GM12875 (cell line): ENCODE measurements around the gene ASH1L.

Experiments
- H3K4me3 ChIP-seq: one replicate; pipeline ENCODE4 v1.5.1; 2011; ENCODE audit warnings: low read depth, low read length, control low read depth
- CTCF ChIP-seq: IDR thresholded peaks from 2 replicates; pipeline ENCODE4 v1.5.1; 2011; ENCODE audit warnings: low read depth, mild to moderate bottlenecking, control low read depth, inconsistent platforms, low read length, moderate library complexity, borderline replicate concordance; ENCODE audit not compliant: insufficient read depth

ASH1L gene

GRCh38 chr1:155485945-155486344, 76.7 kb downstream of the ASH1L start:
- TF ChIP-seq CTCF, result no peak
- no peak overlapping the region for H3K4me3 ChIP-seq

GRCh38 chr1:155485222-155485621, 77.4 kb downstream of the ASH1L start:
- no peak overlapping the region for H3K4me3 ChIP-seq
- no peak for TF ChIP-seq CTCF

GRCh38 chr1:155481741-155482241, 80.8 kb downstream of the ASH1L start:
- H3K4me3 ChIP-seq, result no peak overlapping the region
- TF ChIP-seq CTCF, result no peak

- H3K4me3 ChIP-seq, result no peak overlapping the region
- TF ChIP-seq CTCF, result no peak
These were observed 83.4 kb downstream of the ASH1L start for GRCh38 chr1:155479205-155479604.

GRCh38 chr1:155478270-155478852, 84.2 kb downstream of the ASH1L start:
- TF ChIP-seq CTCF, result no peak
- H3K4me3 ChIP-seq, result no peak overlapping the region

- H3K4me3 ChIP-seq, result no peak overlapping the region
- no peak for TF ChIP-seq CTCF
These were observed 88.5 kb downstream of the ASH1L start for GRCh38 chr1:155474146-155474545.

- TF ChIP-seq CTCF, result no peak
- H3K4me3 ChIP-seq, result no peak overlapping the region
These were observed 89.3 kb downstream of the ASH1L start for GRCh38 chr1:155473151-155473821.
